Measurements from ENCODE around the gene MED12L. TPM values are rescaled to one million over a fixed set of nuclear protein-coding genes. Genes with fewer than 3 reads are reported as not detected.

The MED12L gene
- polyA plus RNA-seq, 1 donor from 2014 or later, result 28.5 TPM

DNA sequence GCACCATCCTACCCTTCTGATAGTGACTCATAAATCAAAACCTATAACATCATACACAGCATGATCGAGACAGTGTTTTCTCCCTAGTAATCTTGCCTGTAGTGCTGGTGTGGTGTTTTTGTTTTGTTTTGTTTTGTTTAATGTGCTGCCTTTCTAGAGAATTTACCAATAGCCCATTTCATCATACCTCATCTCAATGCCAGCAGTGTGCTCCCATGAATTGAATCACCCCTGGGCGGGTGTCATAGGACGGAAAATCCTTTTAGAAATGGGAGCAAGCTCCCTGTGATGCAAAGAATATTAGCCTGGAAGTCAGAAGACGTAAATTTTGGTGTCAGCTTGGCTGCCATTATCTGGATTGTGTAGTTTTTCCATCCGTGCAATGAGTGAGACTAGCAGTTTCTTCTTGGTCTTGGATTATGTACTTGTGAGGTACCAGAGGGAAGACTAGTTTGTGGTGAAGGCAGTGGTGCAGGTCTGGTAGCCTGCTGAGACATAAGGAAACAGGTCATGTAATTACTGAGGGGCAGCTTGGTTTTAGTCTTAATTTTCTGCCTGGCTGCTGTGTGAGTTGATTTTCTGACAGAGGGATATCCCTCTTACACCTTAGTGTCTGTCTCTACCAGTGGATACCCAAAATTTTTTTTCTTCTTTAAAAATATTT is 345.5 kb downstream of the MED12L start:
- TF ChIP-seq, protein P1, sequence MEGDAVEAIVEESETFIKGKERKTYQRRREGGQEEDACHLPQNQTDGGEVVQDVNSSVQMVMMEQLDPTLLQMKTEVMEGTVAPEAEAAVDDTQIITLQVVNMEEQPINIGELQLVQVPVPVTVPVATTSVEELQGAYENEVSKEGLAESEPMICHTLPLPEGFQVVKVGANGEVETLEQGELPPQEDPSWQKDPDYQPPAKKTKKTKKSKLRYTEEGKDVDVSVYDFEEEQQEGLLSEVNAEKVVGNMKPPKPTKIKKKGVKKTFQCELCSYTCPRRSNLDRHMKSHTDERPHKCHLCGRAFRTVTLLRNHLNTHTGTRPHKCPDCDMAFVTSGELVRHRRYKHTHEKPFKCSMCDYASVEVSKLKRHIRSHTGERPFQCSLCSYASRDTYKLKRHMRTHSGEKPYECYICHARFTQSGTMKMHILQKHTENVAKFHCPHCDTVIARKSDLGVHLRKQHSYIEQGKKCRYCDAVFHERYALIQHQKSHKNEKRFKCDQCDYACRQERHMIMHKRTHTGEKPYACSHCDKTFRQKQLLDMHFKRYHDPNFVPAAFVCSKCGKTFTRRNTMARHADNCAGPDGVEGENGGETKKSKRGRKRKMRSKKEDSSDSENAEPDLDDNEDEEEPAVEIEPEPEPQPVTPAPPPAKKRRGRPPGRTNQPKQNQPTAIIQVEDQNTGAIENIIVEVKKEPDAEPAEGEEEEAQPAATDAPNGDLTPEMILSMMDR (IDR thresholded peaks at IDR 0.05; ENCODE audit: poor library complexity, severe bottlenecking), result no peak
- TF ChIP-seq POLR2AphosphoS5 (IDR thresholded peaks at IDR 0.05) (no peak), SMC3 (conservative IDR thresholded peaks at IDR 0.05; ENCODE audit: poor library complexity) (no peak), EP300 (conservative IDR thresholded peaks at IDR 0.05; ENCODE audit: poor library complexity, severe bottlenecking) (no peak), TAF1 (IDR thresholded peaks at IDR 0.05; ENCODE audit: low read depth) (no peak), EZH2 (IDR thresholded peaks at IDR 0.05; ENCODE audit: borderline replicate concordance, insufficient read depth, low read length, poor library complexity, severe bottlenecking) (no peak), REST (IDR thresholded peaks at IDR 0.05; ENCODE audit: borderline replicate concordance) (no peak), MXI1 (conservative IDR thresholded peaks at IDR 0.05; ENCODE audit: poor library complexity, severe bottlenecking) (no peak), RAD21 (conservative IDR thresholded peaks at IDR 0.05) (no peak)
- Histone ChIP-seq H3K4me2 (ENCODE audit: low read length) (no peak overlapping the region), H3K79me2 (replicated peaks; ENCODE audit: insufficient read depth, low read length) (no peaks in the 10 kb centered on the region), H3K27me3 (ENCODE audit: insufficient read depth, low read depth, low read length) (no peaks in the 10 kb centered on the region), H2AFZ (ENCODE audit: low read depth, low read length) (no peak overlapping the region), H4K20me1 (ENCODE audit: insufficient read depth) (no peaks in the 10 kb centered on the region), H3K27ac (ENCODE audit: low read length) (no peak overlapping the region), H3K4me3 (ENCODE audit: low read length) (no peak overlapping the region), H3K9me2 (ENCODE audit: insufficient read depth, low read length) (no peaks in the 10 kb centered on the region), H3F3A (ENCODE audit: insufficient read depth, low read length, poor library complexity, severe bottlenecking) (no peaks in the 10 kb centered on the region), H3K9ac (ENCODE audit: low read length) (no peak overlapping the region), H3K9me3 (ENCODE audit: low read length) (no peaks in the 10 kb centered on the region), H3K36me3 (ENCODE audit: insufficient read depth, low read length) (peaks cover 3% of the 10 kb centered on the region)

DNA sequence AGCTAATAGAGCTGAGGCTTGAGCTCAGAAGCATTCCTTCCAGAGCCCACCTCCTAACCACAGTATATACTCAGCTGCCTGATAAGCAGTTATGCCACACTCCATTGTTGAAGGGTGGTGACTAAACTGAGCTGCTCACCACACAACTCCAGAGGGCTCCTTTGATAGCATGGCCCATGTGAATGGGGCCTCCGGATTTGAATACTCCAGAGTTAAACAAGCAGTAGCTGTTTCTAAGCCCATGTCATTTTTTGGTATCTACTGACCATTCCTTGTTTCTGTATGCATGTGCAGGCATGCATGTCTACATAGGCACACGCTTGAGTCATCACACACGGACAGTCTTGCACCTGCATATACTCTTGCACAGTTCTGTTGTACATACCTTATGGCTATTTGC is 346.5 kb downstream of the MED12L start:
- TF ChIP-seq POLR2AphosphoS5 (IDR thresholded peaks at IDR 0.05) (no peak), TAF1 (IDR thresholded peaks at IDR 0.05; ENCODE audit: low read depth) (no peak), REST (IDR thresholded peaks at IDR 0.05; ENCODE audit: borderline replicate concordance) (no peak), EP300 (conservative IDR thresholded peaks at IDR 0.05; ENCODE audit: poor library complexity, severe bottlenecking) (no peak), MXI1 (conservative IDR thresholded peaks at IDR 0.05; ENCODE audit: poor library complexity, severe bottlenecking) (no peak), SMC3 (conservative IDR thresholded peaks at IDR 0.05; ENCODE audit: poor library complexity) (no peak)
- TF ChIP-seq, protein P1 (IDR thresholded peaks at IDR 0.05; ENCODE audit: poor library complexity, severe bottlenecking), result no peak
- H3K9ac ChIP-seq (ENCODE audit: low read length), result no peak overlapping the region
- no peaks in the 10 kb centered on the region for H3F3A ChIP-seq (ENCODE audit: insufficient read depth, low read length, poor library complexity, severe bottlenecking)
- no peaks in the 10 kb centered on the region for H3K27me3 ChIP-seq (ENCODE audit: insufficient read depth, low read depth, low read length)
- peaks cover 1% of the 10 kb centered on the region for H3K36me3 ChIP-seq (ENCODE audit: insufficient read depth, low read length)
- H3K9me2 ChIP-seq (ENCODE audit: insufficient read depth, low read length), result no peaks in the 10 kb centered on the region
- no peak overlapping the region for H3K4me3 ChIP-seq (ENCODE audit: low read length)
- H3K9me3 ChIP-seq (ENCODE audit: low read length), result no peaks in the 10 kb centered on the region
- H4K20me1 ChIP-seq (ENCODE audit: insufficient read depth), result no peaks in the 10 kb centered on the region
- H3K27ac ChIP-seq (ENCODE audit: low read length), result no peak overlapping the region
- H3K79me2 ChIP-seq (replicated peaks; ENCODE audit: insufficient read depth, low read length), result no peaks in the 10 kb centered on the region
- H2AFZ ChIP-seq (ENCODE audit: low read depth, low read length), result no peak overlapping the region
- no peak overlapping the region for H3K4me2 ChIP-seq (ENCODE audit: low read length)
